MM.1S (cell line): ENCODE results near the gene ITGB5.

Experiments used
- DNase-seq: peaks from one replicate; pipeline ENCODE4 v3.0.0-alpha.2; 2015
- H2AFZ ChIP-seq: fragments of 300-600 bp; sonication (generic); 2 replicates; pipeline ENCODE4 v1.6.0; 2016; ENCODE audit warnings: antibody characterized with exemption, low read length
- H3F3A ChIP-seq: fragments of 300-600 bp; sonication (generic); 2 replicates; pipeline ENCODE4 v1.6.1; 2016; ENCODE audit warnings: mild to moderate bottlenecking, antibody characterized with exemption, low read length, moderate library complexity, mixed read lengths; ENCODE audit not compliant: insufficient read depth
- H3K27ac ChIP-seq: fragments of 300-600 bp; sonication (generic); 2 replicates; pipeline ENCODE4 v1.5.1; 2016; ENCODE audit warnings: mild to moderate bottlenecking, low read length
- H3K27me3 ChIP-seq: fragments of 300-600 bp; sonication (generic); replicated peaks from 2 replicates; pipeline ENCODE4 v1.6.0; 2016; ENCODE audit warnings: low read length; ENCODE audit not compliant: insufficient read depth
- H3K36me3 ChIP-seq: fragments of 300-600 bp; sonication (generic); replicated peaks from 2 replicates; pipeline ENCODE4 v1.6.1; 2016; ENCODE audit warnings: mild to moderate bottlenecking, low read length, mixed read lengths; ENCODE audit not compliant: insufficient read depth
- H3K4me1 ChIP-seq: fragments of 300-600 bp; sonication (generic); 2 replicates; pipeline ENCODE4 v1.6.1; 2016; ENCODE audit warnings: low read length, mixed read lengths
- H3K4me2 ChIP-seq: fragments of 300-600 bp; sonication (generic); 2 replicates; pipeline ENCODE4 v1.6.0; 2016; ENCODE audit warnings: low read depth, low read length
- H3K4me3 ChIP-seq: fragments of 300-600 bp; sonication (generic); 2 replicates; pipeline ENCODE4 v1.5.1; 2016; ENCODE audit warnings: low read length, mixed read lengths
- H3K79me2 ChIP-seq: fragments of 300-600 bp; sonication (generic); 2 replicates; pipeline ENCODE4 v1.6.1; 2016; ENCODE audit warnings: mixed run types, low read length, mixed read lengths
- H3K9ac ChIP-seq: fragments of 300-600 bp; sonication (generic); 2 replicates; pipeline ENCODE4 v1.6.1; 2016; ENCODE audit warnings: low read length, mixed read lengths
- H3K9me2 ChIP-seq: fragments of 300-600 bp; sonication (generic); replicated peaks from 2 replicates; pipeline ENCODE4 v1.6.1; 2016; ENCODE audit warnings: mild to moderate bottlenecking, low read length, mixed read lengths; ENCODE audit not compliant: insufficient read depth
- H3K9me3 ChIP-seq: fragments of 300-600 bp; sonication (generic); replicated peaks from 2 replicates; pipeline ENCODE4 v1.6.1; 2016; ENCODE audit warnings: mild to moderate bottlenecking, low read length, mixed read lengths; ENCODE audit not compliant: insufficient read depth
- H4K20me1 ChIP-seq: fragments of 300-600 bp; sonication (generic); 2 replicates; pipeline ENCODE4 v1.6.1; 2016; ENCODE audit warnings: mild to moderate bottlenecking, low read length, moderate library complexity, mixed read lengths; ENCODE audit not compliant: insufficient read depth
- CTCF ChIP-seq: fragments of 300-600 bp; sonication (generic); IDR thresholded peaks from 2 replicates; pipeline ENCODE4 v1.5.1; 2016; ENCODE audit warnings: antibody characterized with exemption, low read length, mixed read lengths
- EZH2 ChIP-seq: fragments of 300-600 bp; sonication (generic); optimal IDR thresholded peaks from 2 replicates; pipeline ENCODE3; 2017; ENCODE audit warnings: low read depth, mild to moderate bottlenecking, antibody characterized with exemption, low read length, mixed read lengths
- EZH2phosphoT487 ChIP-seq: fragments of 300-600 bp; sonication (generic); IDR thresholded peaks from 2 replicates; pipeline ENCODE4 v1.6.1; 2018; ENCODE audit warnings: antibody characterized with exemption, low read length

Gene ITGB5

DNA sequence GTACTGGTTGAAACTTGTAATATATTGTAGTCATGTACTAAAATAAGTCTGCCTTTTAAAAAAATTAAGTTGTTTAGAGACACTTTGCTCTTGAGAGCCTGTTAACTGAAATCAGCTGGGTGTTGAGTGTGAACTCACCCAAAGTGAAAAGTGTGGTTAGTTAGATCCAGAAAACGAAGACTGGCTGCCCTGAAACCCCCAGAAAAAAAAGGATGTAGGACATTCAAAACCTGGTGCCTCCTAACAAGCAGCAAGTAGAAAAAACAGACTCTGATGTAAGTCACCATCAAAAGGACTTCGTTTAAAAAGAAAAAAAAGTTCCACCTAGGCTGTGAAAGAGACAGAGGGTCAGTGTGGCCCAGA, 116.1 kb downstream of the ITGB5 start:
- Histone ChIP-seq H3K79me2 (no peaks in the 10 kb centered on the region), H4K20me1 (no peaks in the 10 kb centered on the region), H3K4me3 (no peak overlapping the region), H3K9ac (peak overlapping the region; percentile 48), H3F3A (peaks cover 35% of the 10 kb centered on the region), H2AFZ (no peak overlapping the region), H3K9me2 (no peaks in the 10 kb centered on the region), H3K27ac (peak overlapping the region; percentile 85), H3K9me3 (no peaks in the 10 kb centered on the region), H3K27me3 (no peaks in the 10 kb centered on the region), H3K4me2 (peak overlapping the region; percentile 44), H3K36me3 (no peaks in the 10 kb centered on the region), H3K4me1 (peaks cover 61% of the 10 kb centered on the region)
- DNase-seq, result peak; percentile 54
- TF ChIP-seq CTCF (no peak), EZH2 (no peak), EZH2phosphoT487 (no peak)

GRCh38 chr3:124770336-124771082, 116.7 kb downstream of the ITGB5 start:
- no peaks in the 10 kb centered on the region for H3K36me3 ChIP-seq
- TF ChIP-seq EZH2phosphoT487, result no peak
- no peak for TF ChIP-seq EZH2
- no peak for TF ChIP-seq CTCF
- H3K9ac ChIP-seq, result peak overlapping the region; percentile 48
- DNase-seq, result peak; percentile 70
- peak overlapping the region; percentile 85 for H3K27ac ChIP-seq
- no peak overlapping the region for H3K4me3 ChIP-seq
- peaks cover 35% of the 10 kb centered on the region for H3F3A ChIP-seq
- H3K4me2 ChIP-seq, result peak overlapping the region; percentile 44
- no peaks in the 10 kb centered on the region for H4K20me1 ChIP-seq
- H3K27me3 ChIP-seq, result no peaks in the 10 kb centered on the region
- no peaks in the 10 kb centered on the region for H3K9me3 ChIP-seq
- no peaks in the 10 kb centered on the region for H3K9me2 ChIP-seq
- H3K79me2 ChIP-seq, result no peaks in the 10 kb centered on the region
- H3K4me1 ChIP-seq, result peaks cover 61% of the 10 kb centered on the region
- no peak overlapping the region for H2AFZ ChIP-seq

DNA sequence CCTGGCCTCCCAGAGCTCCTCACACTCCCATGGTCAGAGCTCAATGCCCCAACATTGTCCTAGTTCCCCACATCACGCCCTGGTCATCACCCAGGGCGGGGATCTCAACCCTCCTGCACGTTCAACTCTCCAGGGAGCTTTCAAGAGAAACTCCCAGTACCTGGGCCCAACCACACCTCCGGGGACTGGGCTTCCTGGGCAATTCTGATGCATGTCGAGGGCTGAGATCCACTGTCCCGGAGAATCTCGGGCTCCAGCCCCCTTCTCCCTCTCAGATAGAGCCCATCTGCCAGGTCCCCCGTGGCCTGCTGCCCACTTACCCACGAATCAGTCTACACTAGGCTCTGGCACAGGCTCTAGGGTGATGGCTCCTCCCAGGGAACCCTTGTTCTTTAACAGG, 117.7 kb downstream of the ITGB5 start:
- H3K4me2 ChIP-seq, result no peak overlapping the region
- H3K9me3 ChIP-seq, result no peaks in the 10 kb centered on the region
- DNase-seq, result no peak
- H3K9ac ChIP-seq, result no peak overlapping the region
- H3K4me1 ChIP-seq, result peaks cover 61% of the 10 kb centered on the region
- H3K27ac ChIP-seq, result 0 out of 2 replicates have a peak overlapping the region, but pooled peaks have one; percentile 9
- TF ChIP-seq EZH2phosphoT487 (no peak), EZH2 (no peak), CTCF (no peak)
- no peak overlapping the region for H3K4me3 ChIP-seq
- no peaks in the 10 kb centered on the region for H3K79me2 ChIP-seq
- no peaks in the 10 kb centered on the region for H3K9me2 ChIP-seq
- H4K20me1 ChIP-seq, result no peaks in the 10 kb centered on the region
- H3F3A ChIP-seq, result peaks cover 35% of the 10 kb centered on the region
- H3K36me3 ChIP-seq, result no peaks in the 10 kb centered on the region
- no peaks in the 10 kb centered on the region for H3K27me3 ChIP-seq
- no peak overlapping the region for H2AFZ ChIP-seq
